Fibroblast of pulmonary artery (primary cell): ENCODE measurements around the gene NSFL1C.

Experiments
- DNase-seq: peaks from one replicate; pipeline ENCODE4 v3.0.0-alpha.2; 2010; ENCODE audit warnings: low read depth
- H3K4me3 ChIP-seq: replicated peaks from 2 replicates; pipeline ENCODE4 v1.5.1; 2011; ENCODE audit warnings: low read depth, mild to moderate bottlenecking, control low read depth, low read length, moderate library complexity
- TF ChIP-seq, protein P1 (sequence below): IDR thresholded peaks from 2 replicates; pipeline ENCODE4 v1.5.1; 2011; ENCODE audit warnings: mild to moderate bottlenecking, control low read depth, low read length, inconsistent platforms; ENCODE audit errors: missing control alignments

The NSFL1C gene

DNA sequence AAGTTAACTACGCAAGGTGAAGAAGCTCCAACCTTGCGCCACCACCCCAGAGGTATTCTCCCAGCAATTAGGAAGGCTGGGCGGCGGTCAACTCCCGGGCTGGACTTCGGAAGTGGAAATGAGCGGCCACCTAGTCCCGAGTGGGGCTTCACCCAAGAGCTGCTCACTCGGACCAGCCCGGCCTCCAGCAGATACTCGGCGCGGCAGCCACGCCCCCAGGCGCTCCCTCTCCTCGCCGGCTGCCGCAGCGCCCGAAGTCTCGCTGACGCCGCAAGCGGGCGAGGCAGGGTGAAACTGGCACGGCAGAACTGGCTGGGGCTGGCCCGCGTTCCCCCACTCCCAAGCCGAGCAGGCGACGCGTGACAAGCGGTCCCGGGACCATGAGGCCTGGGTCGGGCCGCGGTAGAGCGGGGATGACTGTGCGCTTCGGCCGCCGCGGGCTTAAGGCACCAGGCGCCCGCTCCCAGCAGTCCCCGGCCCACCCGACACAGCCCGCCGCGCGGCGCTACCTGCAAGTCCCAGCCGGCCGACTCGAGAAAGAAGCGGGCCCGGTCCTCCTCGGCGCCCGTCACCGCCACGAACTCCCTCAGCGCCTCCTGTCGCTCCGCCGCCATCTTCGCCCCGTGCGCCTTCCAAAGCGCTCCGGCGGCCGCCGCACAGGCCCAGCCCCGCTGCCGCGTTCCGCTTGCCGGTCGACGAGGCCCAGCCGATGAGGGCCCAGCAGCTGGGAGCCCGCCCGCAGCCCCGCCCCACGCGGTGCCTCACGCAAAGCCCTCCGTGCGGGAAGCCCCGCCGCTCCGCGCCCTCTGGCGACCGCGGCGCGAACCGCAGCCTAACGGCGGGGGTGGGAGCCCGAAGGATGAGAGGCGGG, at the start of gene NSFL1C:
Gene NSFL1C (minus strand): TSS at position 639 of the 871 bp plus-strand sequence. CDS start 25 bp downstream, at position 614.
- peak; percentile 95 for DNase-seq
- peak within 1 kb of the TSS; percentile 84 for H3K4me3 ChIP-seq
- TF ChIP-seq, protein P1, sequence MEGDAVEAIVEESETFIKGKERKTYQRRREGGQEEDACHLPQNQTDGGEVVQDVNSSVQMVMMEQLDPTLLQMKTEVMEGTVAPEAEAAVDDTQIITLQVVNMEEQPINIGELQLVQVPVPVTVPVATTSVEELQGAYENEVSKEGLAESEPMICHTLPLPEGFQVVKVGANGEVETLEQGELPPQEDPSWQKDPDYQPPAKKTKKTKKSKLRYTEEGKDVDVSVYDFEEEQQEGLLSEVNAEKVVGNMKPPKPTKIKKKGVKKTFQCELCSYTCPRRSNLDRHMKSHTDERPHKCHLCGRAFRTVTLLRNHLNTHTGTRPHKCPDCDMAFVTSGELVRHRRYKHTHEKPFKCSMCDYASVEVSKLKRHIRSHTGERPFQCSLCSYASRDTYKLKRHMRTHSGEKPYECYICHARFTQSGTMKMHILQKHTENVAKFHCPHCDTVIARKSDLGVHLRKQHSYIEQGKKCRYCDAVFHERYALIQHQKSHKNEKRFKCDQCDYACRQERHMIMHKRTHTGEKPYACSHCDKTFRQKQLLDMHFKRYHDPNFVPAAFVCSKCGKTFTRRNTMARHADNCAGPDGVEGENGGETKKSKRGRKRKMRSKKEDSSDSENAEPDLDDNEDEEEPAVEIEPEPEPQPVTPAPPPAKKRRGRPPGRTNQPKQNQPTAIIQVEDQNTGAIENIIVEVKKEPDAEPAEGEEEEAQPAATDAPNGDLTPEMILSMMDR, result peak; percentile 56

DNA sequence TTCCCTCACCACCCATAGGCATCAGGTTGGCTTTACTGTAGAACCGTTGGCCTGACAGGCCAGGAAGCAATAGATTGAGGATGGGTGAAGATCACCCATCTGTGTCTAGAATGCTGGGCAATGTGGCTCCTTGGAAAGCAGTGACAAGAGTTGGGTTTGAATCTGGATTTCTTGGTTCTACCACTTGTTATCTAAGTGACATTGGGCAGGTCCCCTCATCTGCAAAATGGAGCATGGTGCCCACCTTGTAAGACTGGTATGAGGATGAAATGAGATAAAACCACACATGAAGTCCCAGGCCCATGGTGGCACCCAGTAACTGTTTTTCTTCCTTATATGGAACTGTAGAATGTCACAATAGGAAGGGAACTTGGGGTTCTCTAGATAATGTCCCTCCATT, 47.2 kb upstream of the NSFL1C start:
- TF ChIP-seq, protein P1, result no peak
- DNase-seq, result no peak
- no peak overlapping the region for H3K4me3 ChIP-seq

DNA sequence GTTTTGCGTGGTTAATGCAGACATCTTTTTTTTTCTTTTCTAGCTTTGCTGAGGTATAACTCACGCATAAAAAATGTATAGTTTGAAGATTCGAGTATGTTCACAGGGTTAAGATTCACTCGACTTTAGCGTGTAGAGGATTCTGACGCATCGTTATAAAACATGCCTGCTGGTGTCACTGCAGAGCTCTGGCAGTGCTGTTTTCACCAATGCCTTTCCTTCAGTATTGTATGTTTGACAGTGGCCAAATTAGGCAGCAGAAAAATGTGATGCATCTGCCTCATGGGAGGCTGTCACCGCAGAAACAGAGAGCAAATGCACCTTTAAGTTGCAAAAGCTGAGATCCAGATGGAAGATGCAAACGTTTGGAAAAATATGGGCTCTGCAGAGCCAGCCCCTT, 42.6 kb upstream of the NSFL1C start:
- TF ChIP-seq, protein P1, result peak; percentile 54
- peak; percentile 38 for DNase-seq

DNA sequence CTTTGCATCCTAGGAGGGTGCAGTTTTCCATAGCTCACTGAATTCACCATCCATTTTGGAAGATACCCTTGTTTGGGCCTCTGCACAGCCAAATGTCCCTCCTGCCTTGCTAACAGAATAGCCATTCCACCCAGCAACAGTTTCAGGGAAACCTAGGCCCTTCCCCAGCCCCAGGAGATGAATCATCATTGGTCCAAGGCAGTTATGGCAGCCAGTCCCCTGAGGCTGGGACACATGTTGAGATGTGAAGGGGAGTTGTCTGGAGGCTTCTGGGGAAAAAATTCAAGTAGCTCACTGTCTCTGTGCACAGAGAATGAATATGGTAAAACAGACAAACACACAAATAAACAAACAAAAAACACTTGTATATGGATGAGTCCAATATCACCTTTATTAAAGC, 41.9 kb upstream of the NSFL1C start:
- TF ChIP-seq, protein P1, result no peak
- no peak for DNase-seq
- H3K4me3 ChIP-seq, result no peak overlapping the region

More for the DNA sequence above, 42.6 kb upstream of the NSFL1C start:
- no peak overlapping the region for H3K4me3 ChIP-seq

DNA sequence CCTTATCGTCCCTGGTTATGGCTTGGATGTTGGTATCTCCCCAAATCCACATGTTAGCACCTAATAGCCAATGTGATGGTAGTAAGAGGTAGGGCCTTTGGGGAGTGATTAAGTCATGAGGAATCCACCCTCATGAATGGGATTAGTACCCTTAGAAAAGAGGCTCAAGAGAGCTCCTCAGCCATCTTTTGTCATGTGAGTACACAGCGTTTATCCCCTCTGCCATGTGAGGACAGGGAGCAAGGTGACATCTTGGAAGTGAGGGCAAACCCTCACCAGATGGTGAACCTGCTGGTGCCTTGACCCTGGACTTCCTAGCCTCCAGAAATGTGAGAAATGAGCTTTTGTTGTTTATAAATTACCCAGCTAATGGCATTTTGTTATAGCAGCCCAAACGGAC, 40.6 kb upstream of the NSFL1C start:
- TF ChIP-seq, protein P1, result no peak
- no peak overlapping the region for H3K4me3 ChIP-seq
- DNase-seq, result no peak

DNA sequence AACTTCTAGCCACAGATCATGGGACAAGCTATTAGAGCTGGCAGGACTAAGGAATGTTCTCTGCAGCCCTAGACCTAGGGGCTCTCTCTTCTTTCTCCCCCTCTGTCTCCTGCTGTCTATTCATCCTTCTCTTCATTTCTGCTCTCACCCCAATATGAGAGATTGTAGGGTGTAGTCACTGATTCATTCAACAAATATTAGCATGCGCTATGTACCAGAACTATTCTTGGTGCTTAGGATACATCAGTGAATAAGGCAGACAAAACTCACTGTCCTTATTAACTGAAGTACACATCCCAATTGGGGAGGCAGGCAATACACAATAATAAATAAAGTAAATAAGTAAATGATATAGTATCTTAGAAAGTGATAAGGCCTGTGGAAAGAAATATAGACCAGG, 39.2 kb upstream of the NSFL1C start:
- TF ChIP-seq, protein P1, result no peak
- H3K4me3 ChIP-seq, result no peak overlapping the region
- no peak for DNase-seq
